Cardiac muscle cell (in vitro differentiated cells and primary cell): ENCODE results near the gene SLC5A3. TPM values are rescaled to one million over a fixed set of nuclear protein-coding genes. Genes with fewer than 3 reads are reported as not detected.

Experiments
- DNase-seq, 2 donors: peaks; one replicate each; pipeline versions ENCODE4 v3.0.0 to v3.0.0-alpha.2; 2010 to 2017; ENCODE audit warnings: low read depth in 1 of 2, low spot score in 1 of 2
- H3K27ac ChIP-seq: fragments of 200-600 bp; sonication (generic); 2 replicates; pipeline ENCODE4 v1.5.1; 2016
- H3K27me3 ChIP-seq: fragments of 200-600 bp; sonication (generic); 2 replicates; pipeline ENCODE4 v1.6.0; 2016; ENCODE audit warnings: control low read depth
- H3K36me3 ChIP-seq: fragments of 200-600 bp; sonication (generic); 2 replicates; pipeline ENCODE4 v1.5.1; 2016; ENCODE audit warnings: control low read depth
- H3K4me1 ChIP-seq: fragments of 200-600 bp; sonication (generic); 2 replicates; pipeline ENCODE4 v1.8.1; 2017; ENCODE audit warnings: low read depth, mild to moderate bottlenecking, mixed run types
- H3K4me3 ChIP-seq: fragments of 200-600 bp; sonication (generic); 2 replicates; pipeline ENCODE4 v1.5.1; 2016; ENCODE audit warnings: mild to moderate bottlenecking
- H3K9me3 ChIP-seq: fragments of 200-600 bp; sonication (generic); 2 replicates; pipeline ENCODE4 v1.5.1; 2017; ENCODE audit warnings: low read depth, mild to moderate bottlenecking, control low read depth
- CTCF ChIP-seq: IDR thresholded peaks from 2 replicates; pipeline ENCODE4 v1.5.1; 2012; ENCODE audit warnings: low read depth, mild to moderate bottlenecking, low read length
- polyA plus RNA-seq: library from polyadenylated mRNA; unstranded; fragments of >200 nt; fragmentation: Nextera tagmentation; extraction: Ambion mirVana; gene quantifications from 2 replicates; pipeline ENCODE4 v1.2.1, GENCODE V29; 2016
- total RNA-seq: library from RNA; depleted of rRNA; stranded (reverse); fragments of >200 nt; gene quantifications from 2 replicates; pipeline ENCODE4 v1.2.3, GENCODE V29; 2016

Gene SLC5A3
- total and polyA plus RNA-seq, 2 experiments from 2014 or later = 3.0 to 17.0 TPM

GRCh38 chr21:34107606-34108005, 34.2 kb downstream of the SLC5A3 start:
- Histone ChIP-seq H3K4me1 (peaks cover 27% of the 10 kb centered on the region), H3K4me3 (no peak overlapping the region), H3K27ac (no peak overlapping the region), H3K36me3 (no peaks in the 10 kb centered on the region), H3K27me3 (no peaks in the 10 kb centered on the region), H3K9me3 (no peaks in the 10 kb centered on the region)
- DNase-seq = no peak
- no peak for TF ChIP-seq CTCF

DNA sequence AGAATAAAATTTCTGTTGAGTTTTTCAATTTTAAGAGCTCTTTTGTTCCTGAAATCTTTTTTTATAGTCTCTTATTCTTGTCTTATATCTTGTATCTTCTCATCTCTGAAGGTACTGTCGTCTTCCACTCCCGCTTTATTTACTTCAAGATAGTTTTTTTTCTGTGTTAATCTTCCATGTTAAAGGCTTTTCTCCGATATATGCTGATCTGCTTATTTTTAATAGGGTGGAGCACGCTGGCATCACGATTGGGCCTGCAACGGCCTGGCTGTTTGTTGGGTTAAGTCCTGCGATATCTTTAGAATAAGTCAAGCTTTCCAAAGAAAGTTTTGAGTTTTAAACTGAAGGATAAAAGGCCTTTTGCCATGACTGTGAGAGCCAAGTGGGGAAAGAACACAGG, 35.7 kb downstream of the SLC5A3 start:
- peaks cover 28% of the 10 kb centered on the region for H3K4me1 ChIP-seq
- DNase-seq = no peak
- no peak overlapping the region for H3K4me3 ChIP-seq
- no peaks in the 10 kb centered on the region for H3K27me3 ChIP-seq
- H3K9me3 ChIP-seq = no peaks in the 10 kb centered on the region
- H3K36me3 ChIP-seq = no peaks in the 10 kb centered on the region
- H3K27ac ChIP-seq = peak overlapping the region; percentile 37
- no peak for TF ChIP-seq CTCF

GRCh38 chr21:34110594-34111202, 37.3 kb downstream of the SLC5A3 start:
- Histone ChIP-seq H3K27ac (peak overlapping the region; percentile 43), H3K9me3 (no peaks in the 10 kb centered on the region), H3K27me3 (no peaks in the 10 kb centered on the region), H3K4me1 (peaks cover 25% of the 10 kb centered on the region), H3K36me3 (no peaks in the 10 kb centered on the region), H3K4me3 (no peak overlapping the region)
- no peak for DNase-seq
- TF ChIP-seq CTCF = no peak

GRCh38 chr21:34112316-34113033, 39.1 kb downstream of the SLC5A3 start:
- Histone ChIP-seq H3K9me3 (no peaks in the 10 kb centered on the region), H3K36me3 (no peaks in the 10 kb centered on the region), H3K27me3 (no peaks in the 10 kb centered on the region), H3K4me3 (no peak overlapping the region), H3K4me1 (peaks cover 25% of the 10 kb centered on the region), H3K27ac (no peak overlapping the region)
- peak in 1 of 2 donors; percentile 44 for DNase-seq
- no peak for TF ChIP-seq CTCF

GRCh38 chr21:34113842-34114241, 40.5 kb downstream of the SLC5A3 start:
- Histone ChIP-seq H3K27ac (peak overlapping the region; percentile 49), H3K36me3 (no peaks in the 10 kb centered on the region), H3K4me3 (no peak overlapping the region), H3K9me3 (no peaks in the 10 kb centered on the region), H3K4me1 (peaks cover 24% of the 10 kb centered on the region), H3K27me3 (no peaks in the 10 kb centered on the region)
- no peak for DNase-seq
- no peak for TF ChIP-seq CTCF
